B cell (primary cell): Measurements from ENCODE around the gene NUP93.

ENCODE experiments used
- EZH2 ChIP-seq: IDR thresholded peaks from 2 replicates; pipeline ENCODE4 v1.6.1; 2012; ENCODE audit warnings: borderline replicate concordance, low read depth, mild to moderate bottlenecking, moderate library complexity, low read length; ENCODE audit not compliant: insufficient read depth, poor library complexity, severe bottlenecking
- TF ChIP-seq, protein P1 (sequence below): fragments of 200-600 bp; IDR thresholded peaks from one replicate; pipeline ENCODE4 v1.8.0; 2022; ENCODE audit warnings: antibody characterized with exemption, mild to moderate bottlenecking

GRCh38 chr16:56743840-56744239 is 13.9 kb downstream of the NUP93 start:
- TF ChIP-seq, protein P1, sequence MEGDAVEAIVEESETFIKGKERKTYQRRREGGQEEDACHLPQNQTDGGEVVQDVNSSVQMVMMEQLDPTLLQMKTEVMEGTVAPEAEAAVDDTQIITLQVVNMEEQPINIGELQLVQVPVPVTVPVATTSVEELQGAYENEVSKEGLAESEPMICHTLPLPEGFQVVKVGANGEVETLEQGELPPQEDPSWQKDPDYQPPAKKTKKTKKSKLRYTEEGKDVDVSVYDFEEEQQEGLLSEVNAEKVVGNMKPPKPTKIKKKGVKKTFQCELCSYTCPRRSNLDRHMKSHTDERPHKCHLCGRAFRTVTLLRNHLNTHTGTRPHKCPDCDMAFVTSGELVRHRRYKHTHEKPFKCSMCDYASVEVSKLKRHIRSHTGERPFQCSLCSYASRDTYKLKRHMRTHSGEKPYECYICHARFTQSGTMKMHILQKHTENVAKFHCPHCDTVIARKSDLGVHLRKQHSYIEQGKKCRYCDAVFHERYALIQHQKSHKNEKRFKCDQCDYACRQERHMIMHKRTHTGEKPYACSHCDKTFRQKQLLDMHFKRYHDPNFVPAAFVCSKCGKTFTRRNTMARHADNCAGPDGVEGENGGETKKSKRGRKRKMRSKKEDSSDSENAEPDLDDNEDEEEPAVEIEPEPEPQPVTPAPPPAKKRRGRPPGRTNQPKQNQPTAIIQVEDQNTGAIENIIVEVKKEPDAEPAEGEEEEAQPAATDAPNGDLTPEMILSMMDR, result no peak
- no peak for TF ChIP-seq EZH2
